GM19043 (cell line): ENCODE measurements around the gene CAVIN3.

Experiments used
- ATAC-seq: cut with Tn5 transposase; IDR thresholded peaks from one replicate; pipeline ENCODE4 v1.9.1; 2021; ENCODE audit warnings: low read depth; ENCODE audit not compliant: unreplicated experiment

The CAVIN3 gene

DNA sequence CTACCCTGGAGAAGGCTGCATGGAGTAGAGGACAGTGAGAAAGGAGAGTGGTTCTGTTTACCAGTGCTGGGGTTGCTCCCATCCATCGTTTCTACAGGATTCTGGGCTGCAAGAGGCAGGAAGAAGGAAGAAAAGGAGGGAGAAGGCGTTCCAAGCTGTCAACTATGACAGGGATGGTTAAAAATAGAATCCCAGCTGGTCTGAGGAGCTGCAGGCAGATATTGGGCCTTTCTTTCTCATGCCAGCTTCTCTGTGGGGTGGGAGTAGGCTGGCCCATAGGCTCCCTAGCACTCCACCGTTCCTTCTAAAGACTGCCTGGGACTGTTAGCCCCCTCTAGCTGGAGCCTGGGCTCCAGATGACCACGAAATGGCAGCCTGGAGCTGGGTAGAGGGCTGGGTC, 47.1 kb downstream of the CAVIN3 start:
- ATAC-seq = no peak

DNA sequence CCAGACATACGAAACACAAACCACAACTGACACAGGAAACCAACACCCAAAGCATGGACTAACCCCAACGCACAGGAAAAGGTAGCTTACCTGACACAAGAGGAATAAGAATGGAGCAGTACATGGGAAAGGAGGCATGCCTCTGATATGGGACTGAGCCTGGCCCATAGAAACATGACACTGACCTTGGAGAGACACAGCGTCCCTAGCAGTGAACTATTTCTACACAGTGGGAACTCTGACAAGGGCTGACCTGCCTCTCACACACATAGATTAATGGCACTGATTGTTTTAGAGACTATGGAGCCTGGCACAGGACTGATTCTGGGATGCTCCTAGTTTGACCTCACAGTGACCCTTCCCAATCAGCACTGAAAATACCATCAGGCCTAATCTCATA, 48.7 kb downstream of the CAVIN3 start:
- ATAC-seq = no peak

DNA sequence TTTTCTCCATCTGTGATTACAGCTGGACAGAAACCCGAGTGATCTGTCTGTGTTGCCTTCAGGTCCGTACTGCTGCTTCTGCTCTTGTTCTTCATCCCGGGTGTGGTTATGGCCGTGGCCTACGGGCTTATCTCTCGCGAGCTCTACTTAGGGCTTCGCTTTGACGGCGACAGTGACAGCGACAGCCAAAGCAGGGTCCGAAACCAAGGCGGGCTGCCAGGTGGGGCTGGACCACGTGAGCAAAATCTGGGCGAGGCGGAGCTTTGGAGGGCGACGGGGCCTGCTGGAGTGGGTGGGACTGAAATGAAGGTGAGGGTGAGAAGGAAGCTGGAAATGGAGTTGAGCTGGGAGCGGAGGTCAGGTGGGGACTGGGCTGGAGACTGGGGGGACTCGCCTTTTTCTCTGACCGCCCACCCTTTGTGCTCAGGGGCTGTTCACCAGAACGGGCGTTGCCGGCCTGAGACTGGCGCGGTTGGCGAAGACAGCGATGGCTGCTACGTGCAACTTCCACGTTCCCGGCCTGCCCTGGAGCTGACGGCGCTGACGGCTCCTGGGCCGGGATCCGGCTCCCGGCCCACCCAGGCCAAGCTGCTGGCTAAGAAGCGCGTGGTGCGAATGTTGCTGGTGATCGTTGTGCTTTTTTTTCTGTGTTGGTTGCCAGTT, 49.6 kb downstream of the CAVIN3 start:
- ATAC-seq = no peak

DNA sequence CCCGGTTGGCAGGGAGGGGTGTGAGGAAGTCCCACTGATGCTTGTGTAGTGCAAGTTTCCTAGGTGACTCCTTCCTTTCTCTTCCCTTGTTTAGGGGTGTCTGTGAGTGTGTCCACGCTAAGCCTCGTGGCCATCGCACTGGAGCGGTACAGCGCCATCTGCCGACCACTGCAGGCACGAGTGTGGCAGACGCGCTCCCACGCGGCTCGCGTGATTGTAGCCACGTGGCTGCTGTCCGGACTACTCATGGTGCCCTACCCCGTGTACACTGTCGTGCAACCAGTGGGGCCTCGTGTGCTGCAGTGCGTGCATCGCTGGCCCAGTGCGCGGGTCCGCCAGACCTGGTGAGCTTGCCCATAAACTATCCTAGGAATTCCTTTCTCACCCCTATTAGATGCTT, 50.3 kb downstream of the CAVIN3 start:
- ATAC-seq = no peak
